Activated CD4-positive, alpha-beta T cell treated with anti-CD3 and anti-CD28 coated beads, Interleukin-2, amount 10 ng/mL, durations not matched to agents 24 days and 14 days (primary cell): Measurements from ENCODE around the gene MAP3K5. TPM values are rescaled to one million over a fixed set of nuclear protein-coding genes. Genes with fewer than 3 reads are reported as not detected.

Source experiments
- DNase-seq: peaks from one replicate; pipeline ENCODE4 v3.0.0; 2022
- H3K27ac Mint-ChIP-seq: one replicate; pipeline ENCODE4 v1.8.0; 2022; ENCODE audit warnings: mild to moderate bottlenecking, mixed read lengths
- H3K27me3 Mint-ChIP-seq: one replicate; pipeline ENCODE4 v1.8.0; 2022; ENCODE audit warnings: mixed read lengths
- H3K36me3 Mint-ChIP-seq: one replicate; pipeline ENCODE4 v1.8.0; 2022; ENCODE audit warnings: low read depth, mild to moderate bottlenecking, mixed read lengths
- H3K4me1 Mint-ChIP-seq: one replicate; pipeline ENCODE4 v1.8.0; 2021; ENCODE audit warnings: mixed read lengths
- H3K4me3 Mint-ChIP-seq: one replicate; pipeline ENCODE4 v1.8.0; 2022; ENCODE audit warnings: mild to moderate bottlenecking, moderate library complexity, mixed read lengths
- H3K9me3 Mint-ChIP-seq: one replicate; pipeline ENCODE4 v1.8.0; 2021; ENCODE audit warnings: mixed read lengths
- intact Hi-C: fragments of 100-400 bp; cut with micrococcal nuclease; formaldehyde crosslinking; loops from one replicate; pipeline ENCODE4 v1.15.1; 2023
- total RNA-seq: library from RNA; stranded (reverse); gene quantifications from 2 replicates; pipeline ENCODE4 v1.2.3, GENCODE V29; 2022

MAP3K5 gene
- total RNA-seq, 1 donor from 2014 or later = 8.7 TPM

DNA sequence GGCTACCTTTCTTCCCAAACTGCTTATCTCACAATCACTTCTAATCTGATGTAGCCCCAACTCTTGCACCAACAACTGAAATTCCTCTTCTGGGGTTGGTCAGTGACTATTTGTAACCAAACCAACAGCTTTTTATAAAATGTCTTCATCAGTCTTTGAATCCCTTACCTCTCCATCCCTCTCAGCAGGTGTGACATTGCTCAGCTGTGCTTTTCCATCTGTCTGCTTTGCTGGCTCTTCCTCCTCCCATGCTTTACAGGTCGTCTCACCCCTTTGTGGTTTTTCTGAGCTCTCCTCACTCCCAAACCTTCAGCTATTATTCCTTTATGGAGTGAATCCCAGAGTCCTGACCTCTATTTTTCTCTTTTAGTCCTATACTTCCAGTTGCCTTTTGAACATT, 248.0 kb downstream of the MAP3K5 start:
- Mint-ChIP-seq H3K4me1 (peaks cover 4% of the 10 kb centered on the region), H3K4me3 (no peak overlapping the region), H3K36me3 (no peaks in the 10 kb centered on the region), H3K9me3 (no peaks in the 10 kb centered on the region), H3K27ac (no peak overlapping the region), H3K27me3 (peaks cover 64% of the 10 kb centered on the region)
- intact Hi-C loops = loop anchor here (10.0 kb wide), 1 partner anchor 200 kb away; no protein-coding TSS in a partner anchor
- DNase-seq = no peak

DNA sequence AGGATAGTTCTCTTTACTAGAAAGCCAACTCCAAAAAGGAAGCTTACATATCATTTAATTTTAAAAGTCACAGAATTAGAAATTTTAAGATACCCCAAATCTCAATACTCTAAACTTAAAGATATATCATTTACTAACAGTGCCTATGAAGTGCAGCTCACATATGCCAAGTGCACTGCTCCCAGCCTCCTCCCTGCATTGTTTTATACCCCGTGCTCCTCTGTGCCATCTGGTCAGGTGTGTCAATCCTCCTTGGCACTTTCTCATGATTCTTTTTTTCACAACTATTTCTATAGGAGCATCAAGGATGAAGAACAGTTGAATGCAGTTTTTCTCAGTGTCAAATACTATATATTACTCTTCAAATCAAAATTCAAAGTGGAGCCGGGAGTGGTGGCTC, 250.9 kb downstream of the MAP3K5 start:
- no peak overlapping the region for H3K27ac Mint-ChIP-seq
- no peaks in the 10 kb centered on the region for H3K36me3 Mint-ChIP-seq
- intact Hi-C loops = loop anchor here (10.0 kb wide), 1 partner anchor 197 kb away; no protein-coding TSS in a partner anchor
- H3K27me3 Mint-ChIP-seq = peaks cover 40% of the 10 kb centered on the region
- no peak overlapping the region for H3K4me3 Mint-ChIP-seq
- no peak for DNase-seq
- no peaks in the 10 kb centered on the region for H3K9me3 Mint-ChIP-seq
- no peaks in the 10 kb centered on the region for H3K4me1 Mint-ChIP-seq

DNA sequence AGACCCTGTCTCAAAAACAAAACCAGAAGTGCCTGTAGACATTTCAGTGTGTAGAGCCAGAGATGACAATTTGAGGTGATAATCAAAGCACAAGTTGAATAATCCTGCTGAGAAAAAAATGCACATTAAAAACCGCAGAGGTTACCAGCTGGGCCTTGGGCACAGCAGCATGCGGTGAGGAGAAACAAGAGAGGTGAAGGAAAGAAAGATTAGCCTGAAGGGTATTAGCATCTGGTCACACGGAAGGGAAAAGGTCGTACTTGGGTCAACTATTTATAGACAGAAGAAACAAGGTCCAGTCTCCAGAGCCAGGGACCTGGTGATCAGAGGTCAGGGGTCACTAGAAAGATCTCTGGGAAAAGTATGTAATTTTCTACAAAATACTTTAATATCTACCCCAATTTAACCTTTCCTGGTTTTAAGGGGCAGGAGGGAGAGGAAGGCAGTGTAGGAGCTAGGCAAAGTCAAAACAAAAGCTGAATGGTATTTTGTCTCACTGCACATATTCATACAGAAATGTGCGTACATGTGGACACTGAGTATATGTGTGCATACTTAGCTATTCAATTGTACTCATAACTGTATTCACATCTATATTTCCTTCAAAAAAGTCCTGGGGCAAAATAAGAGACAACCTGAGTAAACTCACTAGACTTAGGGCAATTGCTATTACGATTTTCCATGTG, 252.2 kb downstream of the MAP3K5 start:
- no peak overlapping the region for H3K4me3 Mint-ChIP-seq
- H3K27ac Mint-ChIP-seq = no peak overlapping the region
- peaks cover 2% of the 10 kb centered on the region for H3K4me1 Mint-ChIP-seq
- no peaks in the 10 kb centered on the region for H3K9me3 Mint-ChIP-seq
- H3K36me3 Mint-ChIP-seq = no peaks in the 10 kb centered on the region
- intact Hi-C loops = loop anchor here (10.0 kb wide), 1 partner anchor 195 kb away; no protein-coding TSS in a partner anchor
- DNase-seq = no peak
- H3K27me3 Mint-ChIP-seq = peaks cover 31% of the 10 kb centered on the region

DNA sequence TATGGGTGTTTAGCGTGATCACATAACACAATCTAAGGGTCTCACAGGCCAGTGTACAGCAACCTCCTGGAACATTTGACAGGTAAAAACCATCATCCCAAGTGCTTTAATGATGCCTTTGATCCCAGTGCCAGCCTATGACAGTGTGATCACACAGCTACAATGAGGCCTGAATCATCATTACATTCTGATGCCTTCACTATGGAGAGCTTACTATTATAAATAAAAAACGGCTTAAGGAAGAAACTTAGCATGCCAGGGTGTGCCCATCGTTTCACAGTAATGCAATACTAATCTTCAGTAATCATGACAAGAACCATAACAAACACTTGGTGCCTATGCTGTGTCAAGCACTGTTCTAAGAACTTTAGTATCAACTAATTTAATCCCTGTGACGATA, 253.4 kb downstream of the MAP3K5 start:
- intact Hi-C loops = no loop called here
- Mint-ChIP-seq H3K27ac (no peak overlapping the region), H3K4me3 (no peak overlapping the region), H3K27me3 (peaks cover 26% of the 10 kb centered on the region), H3K4me1 (peaks cover 3% of the 10 kb centered on the region), H3K9me3 (no peaks in the 10 kb centered on the region), H3K36me3 (no peaks in the 10 kb centered on the region)
- DNase-seq = no peak

DNA sequence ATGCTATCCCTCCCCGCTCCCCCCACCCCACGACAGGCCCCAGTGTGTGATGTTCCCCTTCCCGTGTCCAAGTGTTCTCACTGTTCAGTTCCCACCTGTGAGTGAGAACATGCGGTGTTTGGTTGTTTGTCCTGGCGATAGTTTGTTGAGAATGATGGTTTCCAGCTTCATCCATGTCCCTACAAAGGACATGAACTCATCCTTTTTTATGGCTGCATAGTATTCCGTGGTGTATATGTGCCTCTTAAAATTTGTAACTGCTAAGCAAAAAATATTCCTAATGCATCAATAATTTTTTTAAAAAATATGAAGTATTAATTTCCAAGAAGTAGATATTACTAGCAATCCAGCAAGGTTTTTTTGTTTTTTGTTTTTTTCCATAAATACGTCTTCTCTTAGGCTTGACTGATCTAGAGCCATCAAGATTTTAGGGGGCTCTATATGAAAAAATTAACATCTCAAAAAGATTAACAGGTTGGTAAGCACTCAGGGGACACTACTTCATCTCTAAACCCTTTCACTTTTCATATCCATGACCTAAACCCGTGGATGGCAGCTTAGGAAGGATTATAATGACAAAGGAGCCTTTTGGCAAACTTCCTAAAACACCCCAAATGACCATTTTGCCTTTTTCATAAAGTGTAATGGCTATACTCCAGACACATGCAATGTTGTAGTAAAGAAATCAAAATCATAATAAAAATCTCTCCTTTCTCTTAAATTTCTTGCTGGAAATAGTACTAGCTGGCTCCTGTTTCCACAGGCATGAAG, 256.2 kb downstream of the MAP3K5 start:
- intact Hi-C loops = no loop called here
- H3K4me1 Mint-ChIP-seq = peaks cover 3% of the 10 kb centered on the region
- H3K36me3 Mint-ChIP-seq = no peaks in the 10 kb centered on the region
- H3K27ac Mint-ChIP-seq = no peak overlapping the region
- H3K4me3 Mint-ChIP-seq = no peak overlapping the region
- no peak for DNase-seq
- no peaks in the 10 kb centered on the region for H3K9me3 Mint-ChIP-seq
- peaks cover 31% of the 10 kb centered on the region for H3K27me3 Mint-ChIP-seq

DNA sequence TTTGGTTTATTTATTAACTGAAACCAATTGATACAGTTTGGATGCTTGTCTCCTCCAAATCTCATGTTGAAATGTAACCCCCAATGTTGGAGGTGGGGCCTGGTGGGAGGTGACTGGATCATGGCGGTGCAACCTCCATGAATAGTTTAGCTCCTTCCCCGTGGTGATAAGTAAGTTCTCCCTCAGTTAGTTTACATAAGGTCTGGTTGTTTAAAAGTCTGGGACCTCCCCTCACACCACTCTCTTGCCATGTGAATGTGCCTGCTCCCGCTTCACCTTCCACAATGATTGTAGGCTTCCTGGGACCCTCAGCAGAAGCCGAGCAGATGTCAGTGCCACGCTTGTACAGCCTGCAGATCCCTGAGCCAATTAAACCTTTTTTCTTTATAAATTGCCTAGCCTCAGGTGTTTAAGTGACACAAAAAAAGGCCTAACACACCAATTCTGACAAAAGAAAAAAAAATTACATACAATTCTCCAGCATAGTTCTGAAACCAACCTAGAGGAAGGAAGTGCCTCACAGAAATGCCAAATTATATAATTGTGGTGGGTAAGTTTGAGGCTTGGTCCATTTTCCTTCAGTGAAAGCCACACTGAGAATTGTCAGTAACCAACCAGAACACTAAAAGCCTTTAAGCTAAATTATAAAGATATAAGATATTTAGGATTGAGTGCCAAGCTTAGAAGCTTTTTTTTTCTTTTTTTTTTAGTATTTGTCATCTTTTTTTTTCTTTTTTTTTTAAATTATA, 257.1 kb downstream of the MAP3K5 start:
- H3K27ac Mint-ChIP-seq = no peak overlapping the region
- intact Hi-C loops = no loop called here
- no peak overlapping the region for H3K4me3 Mint-ChIP-seq
- DNase-seq = no peak
- peaks cover 3% of the 10 kb centered on the region for H3K4me1 Mint-ChIP-seq
- H3K36me3 Mint-ChIP-seq = no peaks in the 10 kb centered on the region
- H3K9me3 Mint-ChIP-seq = no peaks in the 10 kb centered on the region
- H3K27me3 Mint-ChIP-seq = peaks cover 28% of the 10 kb centered on the region

DNA sequence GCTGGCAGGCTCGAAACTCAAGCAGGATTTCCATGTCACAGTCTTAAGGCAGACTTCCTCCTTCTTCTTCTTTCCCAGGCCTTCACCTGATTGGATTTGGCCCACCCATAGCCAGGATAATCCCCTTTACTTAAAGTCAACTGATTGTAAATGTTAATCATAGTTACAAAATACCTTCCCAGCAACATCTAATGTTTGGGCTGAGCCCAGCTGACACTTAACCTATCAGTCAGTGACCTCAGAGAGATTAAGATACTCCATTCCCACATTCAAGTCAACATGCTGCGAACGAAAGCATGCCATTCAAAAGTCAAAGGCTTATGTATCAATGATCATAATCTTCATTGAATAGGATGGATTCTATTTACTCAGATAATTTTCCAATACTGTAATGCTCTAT, 258.0 kb downstream of the MAP3K5 start:
- peaks cover 3% of the 10 kb centered on the region for H3K4me1 Mint-ChIP-seq
- no peak overlapping the region for H3K27ac Mint-ChIP-seq
- H3K27me3 Mint-ChIP-seq = peaks cover 23% of the 10 kb centered on the region
- H3K4me3 Mint-ChIP-seq = no peak overlapping the region
- H3K9me3 Mint-ChIP-seq = no peaks in the 10 kb centered on the region
- no peak for DNase-seq
- intact Hi-C loops = no loop called here
- H3K36me3 Mint-ChIP-seq = no peaks in the 10 kb centered on the region

DNA sequence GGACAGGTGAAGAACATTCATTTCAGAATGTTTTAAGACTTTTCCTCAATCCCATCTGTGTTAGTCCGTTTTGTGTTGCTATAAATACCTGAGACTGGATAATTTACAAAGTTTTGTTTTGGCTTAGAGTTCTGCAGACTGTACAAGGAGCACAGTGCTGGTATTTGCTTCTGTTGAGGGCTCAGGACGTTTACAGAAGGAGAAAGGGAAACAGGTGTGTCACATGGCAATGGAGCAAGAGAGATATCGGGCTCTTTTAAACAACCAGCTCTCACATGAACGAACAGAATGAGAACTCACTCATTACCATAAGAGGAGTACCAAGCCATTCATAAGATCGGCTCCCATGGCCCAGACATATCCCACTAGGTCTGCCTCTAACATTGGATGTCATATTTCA, 258.8 kb downstream of the MAP3K5 start:
- peaks cover 3% of the 10 kb centered on the region for H3K4me1 Mint-ChIP-seq

DNA sequence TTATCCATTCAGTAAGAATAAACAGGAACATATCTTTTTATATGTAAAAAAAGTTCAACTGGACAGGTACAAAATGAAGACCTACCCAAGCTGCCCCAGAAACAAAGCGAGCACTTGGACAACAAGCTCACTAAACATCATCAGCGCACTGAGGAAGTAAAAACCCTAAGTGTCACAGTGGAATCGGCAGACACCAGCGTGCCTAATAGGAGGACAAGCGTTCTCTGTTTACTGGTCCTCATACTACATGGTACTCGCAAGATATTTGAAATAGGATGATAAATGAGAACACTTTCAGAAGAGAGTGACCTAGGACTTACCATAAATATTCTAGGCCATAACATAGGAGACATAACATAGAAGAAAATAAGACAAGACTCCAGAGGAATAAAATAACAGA, 260.2 kb downstream of the MAP3K5 start:
- Mint-ChIP-seq H3K27me3 (peaks cover 23% of the 10 kb centered on the region), H3K4me3 (no peak overlapping the region), H3K9me3 (no peaks in the 10 kb centered on the region), H3K4me1 (peaks cover 4% of the 10 kb centered on the region), H3K27ac (no peak overlapping the region), H3K36me3 (no peaks in the 10 kb centered on the region)
- DNase-seq = no peak
- intact Hi-C loops = no loop called here

More for the DNA sequence above, 258.8 kb downstream of the MAP3K5 start:
- intact Hi-C loops = no loop called here
- Mint-ChIP-seq H3K36me3 (no peaks in the 10 kb centered on the region), H3K4me3 (no peak overlapping the region), H3K9me3 (no peaks in the 10 kb centered on the region), H3K27me3 (peaks cover 23% of the 10 kb centered on the region), H3K27ac (no peak overlapping the region)
- DNase-seq = no peak

DNA sequence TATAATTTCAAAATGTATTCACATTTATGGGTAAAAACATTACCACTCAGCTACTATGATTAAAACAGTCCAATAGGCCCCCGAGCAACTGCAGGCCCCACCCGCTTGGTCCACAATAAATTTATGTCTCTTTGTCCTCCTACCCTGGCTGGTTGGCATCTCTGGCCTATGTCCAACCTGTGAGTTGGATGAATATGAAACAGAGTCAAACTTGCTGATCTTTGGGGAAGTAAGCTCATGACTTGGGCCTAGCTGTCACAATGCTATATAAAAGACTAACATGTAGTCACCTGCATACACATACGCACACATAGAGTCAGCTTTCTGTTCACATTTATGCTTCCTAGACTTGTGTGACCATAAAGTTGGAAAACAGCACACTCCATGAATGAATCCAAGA, 262.6 kb downstream of the MAP3K5 start:
- intact Hi-C loops = no loop called here
- no peak for DNase-seq
- Mint-ChIP-seq H3K9me3 (no peaks in the 10 kb centered on the region), H3K4me3 (no peak overlapping the region), H3K4me1 (peaks cover 17% of the 10 kb centered on the region), H3K36me3 (no peaks in the 10 kb centered on the region), H3K27ac (no peak overlapping the region), H3K27me3 (peaks cover 22% of the 10 kb centered on the region)

DNA sequence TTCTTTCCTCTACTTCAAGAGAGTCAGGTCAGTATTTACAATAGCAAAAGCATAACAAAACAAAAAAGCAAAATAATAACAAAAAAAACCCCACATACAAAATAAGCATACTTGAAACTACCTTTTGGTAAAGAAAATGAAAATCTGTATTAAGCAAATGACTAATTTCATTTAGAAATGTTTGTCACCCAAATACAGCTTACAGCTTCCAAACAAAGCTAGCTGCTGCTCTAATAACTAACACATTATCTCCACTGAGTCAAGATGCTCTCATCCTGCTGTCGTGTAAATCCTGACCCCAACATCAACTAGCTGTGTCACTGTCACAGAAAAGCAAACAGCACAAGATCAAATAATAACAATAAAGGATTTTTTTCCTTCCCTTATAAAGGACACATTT, 263.8 kb downstream of the MAP3K5 start:
- no peak for DNase-seq
- no peak overlapping the region for H3K27ac Mint-ChIP-seq
- H3K4me1 Mint-ChIP-seq = peaks cover 17% of the 10 kb centered on the region
- peaks cover 19% of the 10 kb centered on the region for H3K27me3 Mint-ChIP-seq
- no peaks in the 10 kb centered on the region for H3K36me3 Mint-ChIP-seq
- intact Hi-C loops = no loop called here
- no peak overlapping the region for H3K4me3 Mint-ChIP-seq
- no peaks in the 10 kb centered on the region for H3K9me3 Mint-ChIP-seq

DNA sequence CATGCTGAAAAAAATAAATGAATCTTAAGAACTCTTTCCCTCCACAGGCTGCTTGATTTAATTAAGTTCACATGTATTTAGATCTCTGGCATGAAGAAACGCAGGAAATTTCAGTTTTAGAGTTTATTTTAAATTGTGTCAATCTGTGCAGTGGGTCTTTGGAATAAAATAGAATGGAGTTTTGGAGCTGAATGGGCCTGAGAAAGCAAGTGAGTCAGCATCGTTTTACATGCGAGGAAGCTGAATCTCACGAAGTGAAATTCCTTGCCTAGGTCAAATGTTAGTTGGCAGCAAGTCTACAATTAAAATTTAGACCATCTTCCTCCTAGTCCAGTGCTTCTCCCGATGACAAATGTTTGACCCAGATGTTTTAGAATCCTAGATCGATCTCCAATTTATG, 264.4 kb downstream of the MAP3K5 start:
- intact Hi-C loops = no loop called here
- Mint-ChIP-seq H3K27ac (no peak overlapping the region), H3K36me3 (no peaks in the 10 kb centered on the region), H3K9me3 (no peaks in the 10 kb centered on the region), H3K4me1 (peaks cover 17% of the 10 kb centered on the region), H3K27me3 (peaks cover 13% of the 10 kb centered on the region), H3K4me3 (no peak overlapping the region)
- DNase-seq = no peak

DNA sequence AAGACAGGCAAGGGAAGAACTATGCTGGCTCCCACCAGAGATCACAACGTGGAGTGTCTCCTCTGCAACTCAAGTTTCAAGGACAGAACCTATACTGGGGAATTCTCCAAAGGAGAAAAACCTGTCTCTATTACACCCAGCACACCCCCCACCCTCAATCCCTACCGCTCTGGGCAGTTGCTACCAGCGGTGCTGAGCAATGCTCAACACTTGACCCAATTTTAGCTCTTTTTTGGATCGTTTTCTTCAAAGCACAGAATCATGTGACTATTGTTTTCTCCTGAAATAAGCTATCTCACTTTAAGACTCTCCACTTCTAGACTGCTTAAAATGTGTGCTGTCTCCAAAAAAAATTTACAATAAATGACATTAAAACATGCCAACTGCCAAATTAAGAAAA, 265.3 kb downstream of the MAP3K5 start:
- no peaks in the 10 kb centered on the region for H3K36me3 Mint-ChIP-seq

More for the DNA sequence above, 265.3 kb downstream of the MAP3K5 start:
- Mint-ChIP-seq H3K9me3 (no peaks in the 10 kb centered on the region), H3K27me3 (peaks cover 9% of the 10 kb centered on the region), H3K4me1 (peaks cover 17% of the 10 kb centered on the region), H3K27ac (no peak overlapping the region), H3K4me3 (no peak overlapping the region)
- DNase-seq = no peak
- intact Hi-C loops = no loop called here
